ENCODE data around the gene LTBP1. TPM values are rescaled to one million over a fixed set of nuclear protein-coding genes. Genes with fewer than 3 reads are reported as not detected.

LTBP1 gene
- total and polyA plus RNA-seq, 10 of the 15 experiments (the other 5 are each of a cell fraction or from before 2014, with no cell fraction given) = 0.01 to 0.28 (median 0.12) TPM; not detected in 2

- no peak overlapping the region for H2AFZ ChIP-seq (ENCODE audit: control insufficient read depth, low read depth, low read length)
- 38% methylated on average over 1 of the region's 1 CpG for whole genome bisulfite sequencing (ENCODE audit: insufficient coverage, insufficient replicate concordance, low lambda C conversion rate, missing lambda C conversion rate)
- intact Hi-C loops (cut with micrococcal nuclease; ENCODE audit: unreplicated experiment) = no loop called here
- RAD21 ChIA-PET (ENCODE audit: unreplicated experiment) = no interaction called here
- no peaks in the 10 kb centered on the region for H3K79me2 ChIP-seq (ENCODE audit: control insufficient read depth, insufficient read depth, low read length)
- peaks cover 14% of the 10 kb centered on the region for H3K4me1 ChIP-seq (ENCODE audit: control insufficient read depth, insufficient read depth, low read length)
- H3K27ac ChIP-seq (ENCODE audit: control insufficient read depth, insufficient read depth) = no peak overlapping the region
- no peaks in the 10 kb centered on the region for H4K20me1 ChIP-seq (ENCODE audit: control insufficient read depth, insufficient read depth)
- 0 out of 4 replicates have a peak, but pooled peaks cover 0 to 2% of the 10 kb centered on the region in 2 experiments for H3K27me3 ChIP-seq (replicated peaks in 1 of 2; ENCODE audit: control insufficient read depth in 2 of 2, insufficient read depth in 2 of 2, low read length in 1 of 2)
- no TSS peak for BruUV-seq (replicated peaks)
- FAIRE-seq (no peak), DNase-seq (ENCODE audit: low read depth, low spot score) (no peak), ATAC-seq (no peak)
- H3K9ac ChIP-seq (ENCODE audit: control insufficient read depth, insufficient read depth, low read length) = no peak overlapping the region
- no peak for TF ChIP-seq SMAD1 (IDR thresholded peaks at IDR 0.05; ENCODE audit: low read depth, partially characterized antibody)
- TF ChIP-seq SRF (IDR thresholded peaks at IDR 0.05; ENCODE audit: low read depth in 2 of 2, low read length in 2 of 2) = no peak
- no peak for TF ChIP-seq RBBP5 (conservative IDR thresholded peaks at IDR 0.05)
- TF ChIP-seq, protein P1, sequence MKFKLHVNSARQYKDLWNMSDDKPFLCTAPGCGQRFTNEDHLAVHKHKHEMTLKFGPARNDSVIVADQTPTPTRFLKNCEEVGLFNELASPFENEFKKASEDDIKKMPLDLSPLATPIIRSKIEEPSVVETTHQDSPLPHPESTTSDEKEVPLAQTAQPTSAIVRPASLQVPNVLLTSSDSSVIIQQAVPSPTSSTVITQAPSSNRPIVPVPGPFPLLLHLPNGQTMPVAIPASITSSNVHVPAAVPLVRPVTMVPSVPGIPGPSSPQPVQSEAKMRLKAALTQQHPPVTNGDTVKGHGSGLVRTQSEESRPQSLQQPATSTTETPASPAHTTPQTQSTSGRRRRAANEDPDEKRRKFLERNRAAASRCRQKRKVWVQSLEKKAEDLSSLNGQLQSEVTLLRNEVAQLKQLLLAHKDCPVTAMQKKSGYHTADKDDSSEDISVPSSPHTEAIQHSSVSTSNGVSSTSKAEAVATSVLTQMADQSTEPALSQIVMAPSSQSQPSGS (IDR thresholded peaks at IDR 0.05; ENCODE audit: low read length) = no peak
- no peak for TF ChIP-seq TARDBP (IDR thresholded peaks at IDR 0.05; ENCODE audit: borderline replicate concordance)
- TF ChIP-seq E2F8 (IDR thresholded peaks at IDR 0.05; ENCODE audit: low read depth, partially characterized antibody) = no peak
- no peaks in the 10 kb centered on the region for H3K36me3 ChIP-seq (ENCODE audit: control insufficient read depth in 2 of 2, insufficient read depth in 2 of 2, low read length in 1 of 2)
- H3K4me2 ChIP-seq (ENCODE audit: control insufficient read depth, insufficient read depth) = no peak overlapping the region
- POLR2A ChIA-PET = no interaction called here
- in situ Hi-C loops (cut with MboI) = no loop called here
- no peaks in the 10 kb centered on the region for H3K9me3 ChIP-seq (replicated peaks; ENCODE audit: control insufficient read depth, insufficient read depth, low read length)
- SMC1A ChIA-PET (ENCODE audit: uncharacterized antibody, unreplicated experiment) = interaction anchor here (0.6 kb wide), 1 partner anchor 190 kb away, joined by 3 read pairs; no protein-coding TSS in a partner anchor
- H3K4me3 ChIP-seq = no peak overlapping the region
- CTCF ChIA-PET = interaction anchor here (0.7 kb wide), 1 partner anchor 476 kb away, joined by 3 read pairs; no protein-coding TSS in a partner anchor
Observed at GRCh38 chr2:32902174-32902573, 44.6 kb upstream of the LTBP1 start.

All from GM12878 (cell line).